Transverse colon (tissue), 3 donors: Measurements from ENCODE around the gene IFIT5.

Experiments
- CTCF ChIP-seq, 5 experiments: fragments of 200-600 bp in 3 of 5; fragments of 450-650 bp in 2 of 5; sonication (generic) in 3 of 5; IDR thresholded peaks; 1 replicate in 2 of 5; 2 replicates in 3 of 5; pipeline ENCODE4 v1.5.1; 2016 to 2017; ENCODE audit warnings: antibody characterized with exemption in 5 of 5, inconsistent platforms in 3 of 5, mild to moderate bottlenecking in 2 of 5, moderate library complexity in 1 of 5
- EP300 ChIP-seq: sonication (generic); formaldehyde crosslinking; IDR thresholded peaks from one replicate; pipeline ENCODE4 v1.6.1; 2017; ENCODE audit warnings: antibody characterized with exemption, low read depth
- POLR2A ChIP-seq: fragments of 450-650 bp; IDR thresholded peaks from one replicate; pipeline ENCODE4 v1.6.1; 2016; ENCODE audit warnings: antibody characterized with exemption, mild to moderate bottlenecking, moderate library complexity

- TF ChIP-seq CTCF (IDR thresholded peaks at IDR 0.05) (no peak), EP300 (no peak), POLR2A (no peak)
These were observed 17.6 kb downstream of the IFIT5 start for GRCh38 chr10:89431977-89432376.
